ENCODE data around the gene PGM3.

GRCh38 chr6:83220121-83220520 lies 27.1 kb upstream of the PGM3 start:
- TF ChIP-seq CTCF (IDR thresholded peaks at IDR 0.05) (no peak), POLR2A (IDR thresholded peaks at IDR 0.05) (no peak)
